A673 (cell line): ENCODE measurements around the gene ABITRAM. TPM values are rescaled to one million over a fixed set of nuclear protein-coding genes. Genes with fewer than 3 reads are reported as not detected.
A peak's percentile ranks its signal among the peaks of the same experiment; 100 is the strongest.

Source experiments
- BruUV-seq: library from RNA; stranded (reverse); fragments of 400-500 nt; replicated peaks from 2 replicates; lab custom pipeline; 2021; lab: Mats Ljungman, UMichigan
- CTCF ChIA-PET: fragments of 300-600 bp; sonication (Branson Sonifier 250); formaldehyde crosslinking; loops from one replicate; lab custom pipeline; 2022; ENCODE audit warnings: antibody characterized with exemption; lab: Charles Lee
- POLR2A ChIA-PET: fragments of 300-600 bp; sonication (Branson Sonifier 250); formaldehyde crosslinking; loops from one replicate; lab custom pipeline; 2022; ENCODE audit warnings: antibody characterized with exemption; ENCODE audit not compliant: low non-redundant PET; lab: Charles Lee
- DNase-seq: peaks from one replicate; pipeline ENCODE4 v3.0.0-alpha.2; 2015; ENCODE audit warnings: low spot score
- H3K27ac ChIP-seq: fragments of 200-600 bp; sonication (generic); 2 replicates; pipeline ENCODE4 v1.5.1; 2016; ENCODE audit warnings: mixed run types, low read depth, mild to moderate bottlenecking, mixed read lengths, antibody characterized with exemption, low read length; ENCODE audit not compliant: poor library complexity, severe bottlenecking
- H3K27me3 ChIP-seq: fragments of 200-600 bp; sonication (generic); replicated peaks from 2 replicates; pipeline ENCODE4 v1.6.1; 2017; ENCODE audit warnings: mixed run types, low read depth, mild to moderate bottlenecking, mixed read lengths, antibody characterized with exemption, low read length; ENCODE audit not compliant: insufficient read depth, poor library complexity
- H3K36me3 ChIP-seq: fragments of 200-600 bp; sonication (generic); 2 replicates; pipeline ENCODE4 v1.6.1; 2016; ENCODE audit warnings: mixed run types, mild to moderate bottlenecking, mixed read lengths, antibody characterized with exemption, low read length; ENCODE audit not compliant: insufficient read depth, poor library complexity, severe bottlenecking
- H3K4me1 ChIP-seq: fragments of 200-600 bp; sonication (generic); 2 replicates; pipeline ENCODE4 v1.6.1; 2017; ENCODE audit warnings: mixed run types, mild to moderate bottlenecking, mixed read lengths, antibody characterized with exemption, low read length; ENCODE audit not compliant: insufficient read depth, poor library complexity, severe bottlenecking
- H3K4me3 ChIP-seq: fragments of 200-600 bp; sonication (generic); 2 replicates; pipeline ENCODE4 v1.5.1; 2016; ENCODE audit warnings: low read depth, mixed run types, mild to moderate bottlenecking, mixed read lengths, low read length; ENCODE audit not compliant: poor library complexity, severe bottlenecking
- H3K9me3 ChIP-seq: fragments of 200-600 bp; sonication (generic); 2 replicates; pipeline ENCODE4 v1.6.1; 2016; ENCODE audit warnings: mixed run types, low read depth, mild to moderate bottlenecking, mixed read lengths, antibody characterized with exemption, low read length; ENCODE audit not compliant: poor library complexity, severe bottlenecking
- EZH2 ChIP-seq: fragments of 200-600 bp; sonication (generic); IDR thresholded peaks from 2 replicates; pipeline ENCODE4 v1.6.1; 2017; ENCODE audit warnings: borderline replicate concordance, low read depth, mild to moderate bottlenecking, mixed read lengths, antibody characterized with exemption, low read length; ENCODE audit not compliant: poor library complexity, severe bottlenecking
- intact Hi-C: fragments of 100-400 bp; cut with micrococcal nuclease; formaldehyde crosslinking; loops from one replicate; pipeline ENCODE4 v1.10.0; 2022; ENCODE audit not compliant: unreplicated experiment
- total RNA-seq: library from RNA; stranded (reverse); gene quantifications from 2 replicates; pipeline ENCODE4 v1.2.3, GENCODE V29; 2021
- TF ChIP-seq, protein P1 (sequence below): fragments of 300-800, 200-600 bp; sonication (generic); conservative IDR thresholded peaks from 2 replicates; pipeline ENCODE4 v1.5.1; 2017; ENCODE audit warnings: low read depth, mild to moderate bottlenecking, antibody characterized with exemption, low read length, moderate library complexity, mixed read lengths

The ABITRAM gene
- total RNA-seq, 1 experiment from 2014 or later, result 20.7 TPM

DNA sequence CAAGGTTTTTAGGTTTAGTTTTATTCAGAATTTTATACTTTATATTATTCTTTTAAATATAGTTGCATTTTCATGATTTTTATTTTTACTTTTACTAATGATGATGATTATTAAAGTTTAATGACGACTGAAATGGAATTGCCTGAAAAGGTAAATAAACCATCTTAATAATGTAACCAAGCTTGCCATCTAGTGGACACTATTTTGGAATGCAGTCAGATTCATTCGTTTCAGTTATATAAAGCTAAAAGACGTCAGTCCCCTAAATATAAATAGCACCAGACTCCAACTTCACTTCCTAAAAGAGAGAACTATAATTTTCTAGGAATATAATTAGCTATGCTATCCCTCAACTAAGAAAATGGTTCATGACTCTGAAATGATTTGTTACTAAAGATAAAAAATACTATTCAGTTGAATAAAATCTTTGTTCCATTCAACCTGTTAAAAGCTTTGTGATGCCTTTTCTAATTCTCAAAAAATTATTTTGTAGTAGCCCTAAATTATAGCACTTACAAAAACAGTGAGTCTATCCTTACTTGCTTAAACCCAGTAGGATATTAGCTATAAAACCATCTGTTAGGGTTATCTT, 19.9 kb downstream of the ABITRAM start:
- no peak overlapping the region for H3K4me3 ChIP-seq
- ChIA-PET CTCF (interaction anchor here (0.5 to 1.0 kb wide), 8 partner anchors 11 to 1648 kb away, joined by 3 to 10 read pairs (median 4); no protein-coding TSS in a partner anchor), POLR2A (interaction anchor here (0.6 to 0.8 kb wide), 2 partner anchors 66 to 527 kb away, joined by 3 to 6 read pairs; no protein-coding TSS in a partner anchor)
- H3K9me3 ChIP-seq, result no peaks in the 10 kb centered on the region
- intact Hi-C loops, result no loop called here
- peak; percentile 42 for DNase-seq
- no peaks in the 10 kb centered on the region for H3K27me3 ChIP-seq
- no TSS peak for BruUV-seq
- no peak for TF ChIP-seq EZH2
- TF ChIP-seq, protein P1, sequence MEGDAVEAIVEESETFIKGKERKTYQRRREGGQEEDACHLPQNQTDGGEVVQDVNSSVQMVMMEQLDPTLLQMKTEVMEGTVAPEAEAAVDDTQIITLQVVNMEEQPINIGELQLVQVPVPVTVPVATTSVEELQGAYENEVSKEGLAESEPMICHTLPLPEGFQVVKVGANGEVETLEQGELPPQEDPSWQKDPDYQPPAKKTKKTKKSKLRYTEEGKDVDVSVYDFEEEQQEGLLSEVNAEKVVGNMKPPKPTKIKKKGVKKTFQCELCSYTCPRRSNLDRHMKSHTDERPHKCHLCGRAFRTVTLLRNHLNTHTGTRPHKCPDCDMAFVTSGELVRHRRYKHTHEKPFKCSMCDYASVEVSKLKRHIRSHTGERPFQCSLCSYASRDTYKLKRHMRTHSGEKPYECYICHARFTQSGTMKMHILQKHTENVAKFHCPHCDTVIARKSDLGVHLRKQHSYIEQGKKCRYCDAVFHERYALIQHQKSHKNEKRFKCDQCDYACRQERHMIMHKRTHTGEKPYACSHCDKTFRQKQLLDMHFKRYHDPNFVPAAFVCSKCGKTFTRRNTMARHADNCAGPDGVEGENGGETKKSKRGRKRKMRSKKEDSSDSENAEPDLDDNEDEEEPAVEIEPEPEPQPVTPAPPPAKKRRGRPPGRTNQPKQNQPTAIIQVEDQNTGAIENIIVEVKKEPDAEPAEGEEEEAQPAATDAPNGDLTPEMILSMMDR, result peak; percentile 72
- no peaks in the 10 kb centered on the region for H3K36me3 ChIP-seq
- H3K27ac ChIP-seq, result no peak overlapping the region
- H3K4me1 ChIP-seq, result no peaks in the 10 kb centered on the region

DNA sequence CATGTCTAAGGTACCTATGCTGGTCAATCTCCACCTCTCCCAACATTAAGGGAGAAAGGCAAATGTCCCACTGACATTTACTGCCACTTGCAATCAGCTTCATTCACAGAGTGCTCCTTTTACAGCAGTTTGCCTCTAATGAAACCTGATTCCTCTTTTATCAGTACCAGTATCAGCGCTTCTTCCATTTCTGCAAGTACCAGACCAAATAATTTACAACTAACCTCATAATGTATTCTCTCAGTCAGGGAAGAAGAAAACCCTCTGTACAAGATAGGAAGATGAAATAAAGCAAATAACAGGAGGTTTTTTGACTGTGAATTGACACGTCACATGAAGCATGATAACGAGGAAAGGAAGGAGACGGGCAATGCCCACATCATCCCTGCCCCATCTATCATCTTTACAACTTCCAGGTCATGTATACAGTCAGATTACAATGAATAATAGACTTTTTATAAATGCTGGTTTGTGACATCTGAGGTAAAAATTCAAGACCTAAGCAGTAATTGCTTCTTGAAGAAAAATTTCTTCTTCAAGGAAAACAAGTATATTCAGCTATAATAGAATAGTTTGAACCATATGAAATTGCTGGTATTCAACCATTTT, 21.9 kb downstream of the ABITRAM start:
- CTCF ChIA-PET, result no interaction called here
- H3K36me3 ChIP-seq, result no peaks in the 10 kb centered on the region
- TF ChIP-seq EZH2, result no peak
- TF ChIP-seq, protein P1, result no peak
- H3K9me3 ChIP-seq, result no peaks in the 10 kb centered on the region
- no peaks in the 10 kb centered on the region for H3K27me3 ChIP-seq
- H3K4me1 ChIP-seq, result no peaks in the 10 kb centered on the region
- POLR2A ChIA-PET, result no interaction called here
- BruUV-seq, result no TSS peak
- H3K27ac ChIP-seq, result no peak overlapping the region
- intact Hi-C loops, result no loop called here
- DNase-seq, result no peak
- no peak overlapping the region for H3K4me3 ChIP-seq

- ChIA-PET POLR2A (no interaction called here), CTCF (no interaction called here)
- H3K4me3 ChIP-seq, result no peak overlapping the region
- BruUV-seq, result no TSS peak
- no peaks in the 10 kb centered on the region for H3K27me3 ChIP-seq
- no peak for TF ChIP-seq EZH2
- TF ChIP-seq, protein P1, result no peak
- no peaks in the 10 kb centered on the region for H3K9me3 ChIP-seq
- H3K36me3 ChIP-seq, result no peaks in the 10 kb centered on the region
- intact Hi-C loops, result no loop called here
- H3K27ac ChIP-seq, result no peak overlapping the region
- no peaks in the 10 kb centered on the region for H3K4me1 ChIP-seq
- DNase-seq, result no peak
Observed at GRCh38 chr9:108956631-108957026, 22.4 kb downstream of the ABITRAM start.
